NCI-H128 (cell line): ENCODE measurements around the gene RRBP1.

Experiments
- DNase-seq: peaks from one replicate; lab custom pipeline; 2025; ENCODE audit not compliant: unreplicated experiment; lab: John Stamatoyannopoulos, UW

Gene RRBP1

DNA sequence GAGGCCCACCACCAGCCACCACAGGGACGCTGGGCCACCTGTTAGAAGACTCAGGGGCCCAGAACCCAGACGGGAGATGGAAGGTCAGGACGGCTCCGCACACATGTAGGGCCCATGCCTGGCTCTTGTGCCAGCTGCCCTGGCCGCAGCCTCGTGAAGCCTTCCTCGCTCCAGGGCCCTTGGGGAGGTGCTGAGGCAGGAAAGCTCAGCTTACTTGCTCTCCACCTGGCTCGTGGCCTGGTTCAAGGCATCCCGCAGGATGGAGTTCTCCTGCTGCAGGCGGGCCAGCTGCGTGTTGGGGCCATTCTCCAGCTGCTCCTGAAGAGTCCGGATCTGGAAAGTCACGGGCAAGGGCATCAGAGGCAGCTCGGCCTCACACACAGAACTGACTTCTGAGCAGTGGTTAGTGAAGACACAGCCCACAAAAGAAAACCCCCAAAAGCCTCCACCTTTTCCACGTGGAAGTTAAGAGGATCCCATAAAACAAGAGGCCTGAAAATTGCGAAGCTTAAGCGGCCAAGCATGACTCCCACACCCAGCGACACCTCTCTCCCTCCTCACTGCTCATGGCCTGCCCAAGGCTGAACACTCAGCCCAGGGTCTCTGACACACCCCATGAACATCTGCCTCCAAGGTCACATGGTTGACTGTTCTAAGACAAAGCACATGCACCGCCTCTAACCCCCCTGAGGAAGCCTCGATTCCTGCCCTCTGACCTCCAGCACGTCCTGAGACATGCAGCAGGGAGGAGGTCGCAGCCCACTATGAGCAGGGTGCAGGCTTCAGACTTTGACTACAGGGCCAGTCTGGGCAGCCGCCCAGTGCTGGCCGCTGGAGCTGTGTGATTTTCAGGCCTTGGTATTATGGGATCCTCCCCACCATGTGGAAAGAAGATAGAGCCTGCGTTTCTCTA is 46.5 kb downstream of the RRBP1 start:
- DNase-seq = no peak

- no peak for DNase-seq
These were observed 47.2 kb downstream of the RRBP1 start for GRCh38 chr20:17634661-17635331.

GRCh38 chr20:17633850-17634500 is 48.1 kb downstream of the RRBP1 start:
- DNase-seq = no peak

DNA sequence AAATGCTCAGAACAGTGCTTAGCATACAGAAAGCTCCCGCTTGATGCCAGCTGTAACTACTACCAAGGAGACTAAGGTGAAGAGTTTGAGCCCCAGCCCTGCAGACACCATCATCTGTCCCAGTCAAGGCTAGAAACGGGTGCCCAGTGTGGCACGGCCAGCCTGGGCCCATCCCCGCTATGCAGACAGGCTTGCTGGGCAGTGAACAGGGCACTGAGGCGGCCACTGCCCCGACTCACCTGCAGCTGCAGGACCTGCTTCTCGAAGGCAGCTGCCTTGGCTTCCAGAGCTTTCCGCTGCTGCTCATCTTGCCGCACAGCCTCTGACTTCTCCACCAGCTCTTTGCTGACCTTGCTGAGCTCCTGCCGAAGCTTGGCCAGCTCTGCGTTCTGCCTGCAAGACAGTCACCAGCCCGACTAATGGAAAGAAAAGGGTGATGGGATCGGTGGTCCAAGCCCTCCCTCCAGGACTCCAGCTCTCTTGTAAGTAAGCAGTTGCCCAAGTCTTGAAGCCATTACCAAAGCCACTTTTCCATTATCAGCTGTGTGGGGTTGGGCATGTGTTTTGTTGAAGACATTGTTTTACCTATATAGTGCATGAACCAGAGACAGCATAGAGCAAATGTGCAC is 48.7 kb downstream of the RRBP1 start:
- DNase-seq = no peak

- no peak for DNase-seq
These were observed 50.3 kb downstream of the RRBP1 start for GRCh38 chr20:17631576-17632319.

- DNase-seq = no peak
These were observed 51.2 kb downstream of the RRBP1 start for GRCh38 chr20:17630806-17631195.

- no peak for DNase-seq
These were observed 51.8 kb downstream of the RRBP1 start for GRCh38 chr20:17630151-17630805.

- no peak for DNase-seq
These were observed 52.4 kb downstream of the RRBP1 start for GRCh38 chr20:17629678-17630089.

GRCh38 chr20:17629025-17629424 is 53.0 kb downstream of the RRBP1 start:
- no peak for DNase-seq

DNA sequence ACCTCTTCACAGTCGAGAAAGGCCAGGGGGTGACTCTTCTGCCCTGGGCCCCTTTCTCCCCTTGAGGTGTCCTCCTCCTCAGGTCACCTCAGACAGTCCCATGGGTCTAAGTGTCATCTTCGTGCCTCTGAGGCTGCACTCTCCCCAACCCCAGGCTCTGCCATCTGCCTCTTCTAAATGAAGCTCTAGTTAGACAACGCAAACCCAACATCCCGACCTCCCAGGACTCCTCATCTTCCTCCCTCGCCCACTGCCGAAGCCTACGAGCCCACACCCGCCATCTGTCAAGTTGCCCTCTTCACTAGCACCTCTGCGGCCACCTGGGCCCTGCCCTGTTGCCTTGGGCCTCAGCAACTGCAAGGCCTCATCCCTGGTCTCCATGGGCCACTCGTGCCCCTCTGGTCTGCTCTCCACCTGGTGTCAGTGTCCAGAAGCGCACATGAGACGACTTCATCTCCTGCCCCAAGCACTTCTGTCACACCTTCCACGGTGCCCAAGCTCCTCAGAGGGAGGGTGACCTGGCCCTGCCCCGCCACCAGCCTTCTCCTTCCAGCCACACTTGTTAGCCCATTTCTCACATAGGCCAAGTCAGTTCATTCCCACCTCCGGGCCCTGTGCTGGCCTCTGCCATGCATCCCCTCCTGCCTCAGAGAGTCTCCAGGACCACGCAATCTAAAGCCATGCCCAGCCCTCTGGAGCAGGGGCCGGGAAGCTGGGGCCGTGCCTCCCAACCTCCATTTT is 53.8 kb downstream of the RRBP1 start:
- DNase-seq = no peak

- no peak for DNase-seq
These were observed 54.7 kb downstream of the RRBP1 start for GRCh38 chr20:17627101-17627955.

GRCh38 chr20:17626217-17627007 is 55.6 kb downstream of the RRBP1 start:
- DNase-seq = no peak

GRCh38 chr20:17625246-17626051 is 56.6 kb downstream of the RRBP1 start:
- no peak for DNase-seq

DNA sequence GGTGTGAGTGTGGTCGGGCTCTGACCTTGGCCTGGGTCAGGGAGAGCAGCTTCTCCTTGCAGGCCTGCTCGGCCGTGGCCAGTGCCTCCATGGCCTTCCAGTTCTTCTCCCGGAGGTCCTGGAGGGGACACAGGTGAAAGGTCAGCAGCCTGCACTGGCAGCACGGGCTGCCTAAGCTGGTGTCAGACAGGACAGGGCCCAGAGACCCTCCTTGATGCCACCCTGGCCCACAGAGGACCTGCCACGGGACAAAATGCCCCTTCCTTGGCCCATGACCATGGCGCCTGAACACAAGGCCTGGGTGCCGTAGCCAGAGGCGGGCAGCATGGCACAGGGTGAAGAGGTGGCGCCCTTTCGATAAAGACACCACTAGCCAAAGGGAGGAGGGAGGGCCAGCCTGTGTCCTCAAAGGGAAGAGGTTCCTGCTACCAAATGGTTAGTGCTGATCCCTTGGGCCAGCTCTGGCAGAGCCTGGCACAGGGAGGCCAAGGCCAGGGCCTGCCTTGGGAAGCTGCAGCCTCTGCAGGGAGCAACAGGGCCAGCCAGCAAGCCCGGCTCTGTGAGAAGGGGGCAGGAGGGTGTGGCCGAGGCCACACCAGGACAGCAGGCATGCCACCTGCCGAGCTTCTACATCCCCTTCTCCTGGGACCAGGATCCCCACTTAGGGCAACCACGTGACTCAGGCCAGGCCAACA is 57.3 kb downstream of the RRBP1 start:
- DNase-seq = no peak

GRCh38 chr20:17624070-17624469 is 58.0 kb downstream of the RRBP1 start:
- DNase-seq = no peak

DNA sequence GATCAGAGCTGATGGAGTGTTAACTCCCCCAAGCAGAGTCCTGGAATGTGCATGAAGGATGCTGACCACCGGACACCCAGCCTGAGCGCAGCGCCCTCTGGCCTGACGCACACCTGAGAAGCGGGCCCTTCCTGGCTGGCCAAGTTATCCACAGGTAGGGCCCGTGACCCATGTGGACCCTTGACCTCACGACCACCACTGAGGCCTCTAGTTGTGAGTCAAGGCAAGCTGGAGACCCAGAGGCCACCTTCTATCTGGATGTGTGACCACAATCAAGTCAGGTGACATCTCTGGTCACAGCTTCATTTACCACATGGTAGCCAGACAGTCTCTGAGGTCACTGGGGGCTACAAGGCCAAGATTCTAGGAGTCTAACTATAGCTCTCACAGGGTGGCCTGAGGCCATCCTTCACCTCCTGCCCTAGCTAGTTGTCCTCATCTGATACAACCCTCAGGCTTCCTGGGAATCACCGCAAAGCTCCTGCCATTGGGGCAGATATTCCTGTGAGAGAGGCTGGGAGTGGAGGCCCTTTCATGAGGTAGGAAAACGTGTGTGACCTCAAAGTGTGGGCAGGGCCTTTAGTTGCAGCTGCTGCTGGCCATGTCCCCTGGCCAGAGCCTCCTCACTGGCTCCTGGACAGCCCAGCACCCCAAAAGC is 59.1 kb downstream of the RRBP1 start:
- DNase-seq = no peak
